ENCODE measurements around the gene PPP1R9B.
A peak's percentile ranks its signal among the peaks of the same experiment; 100 is the strongest.

PPP1R9B gene, protein sequence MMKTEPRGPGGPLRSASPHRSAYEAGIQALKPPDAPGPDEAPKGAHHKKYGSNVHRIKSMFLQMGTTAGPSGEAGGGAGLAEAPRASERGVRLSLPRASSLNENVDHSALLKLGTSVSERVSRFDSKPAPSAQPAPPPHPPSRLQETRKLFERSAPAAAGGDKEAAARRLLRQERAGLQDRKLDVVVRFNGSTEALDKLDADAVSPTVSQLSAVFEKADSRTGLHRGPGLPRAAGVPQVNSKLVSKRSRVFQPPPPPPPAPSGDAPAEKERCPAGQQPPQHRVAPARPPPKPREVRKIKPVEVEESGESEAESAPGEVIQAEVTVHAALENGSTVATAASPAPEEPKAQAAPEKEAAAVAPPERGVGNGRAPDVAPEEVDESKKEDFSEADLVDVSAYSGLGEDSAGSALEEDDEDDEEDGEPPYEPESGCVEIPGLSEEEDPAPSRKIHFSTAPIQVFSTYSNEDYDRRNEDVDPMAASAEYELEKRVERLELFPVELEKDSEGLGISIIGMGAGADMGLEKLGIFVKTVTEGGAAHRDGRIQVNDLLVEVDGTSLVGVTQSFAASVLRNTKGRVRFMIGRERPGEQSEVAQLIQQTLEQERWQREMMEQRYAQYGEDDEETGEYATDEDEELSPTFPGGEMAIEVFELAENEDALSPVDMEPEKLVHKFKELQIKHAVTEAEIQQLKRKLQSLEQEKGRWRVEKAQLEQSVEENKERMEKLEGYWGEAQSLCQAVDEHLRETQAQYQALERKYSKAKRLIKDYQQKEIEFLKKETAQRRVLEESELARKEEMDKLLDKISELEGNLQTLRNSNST

DNA sequence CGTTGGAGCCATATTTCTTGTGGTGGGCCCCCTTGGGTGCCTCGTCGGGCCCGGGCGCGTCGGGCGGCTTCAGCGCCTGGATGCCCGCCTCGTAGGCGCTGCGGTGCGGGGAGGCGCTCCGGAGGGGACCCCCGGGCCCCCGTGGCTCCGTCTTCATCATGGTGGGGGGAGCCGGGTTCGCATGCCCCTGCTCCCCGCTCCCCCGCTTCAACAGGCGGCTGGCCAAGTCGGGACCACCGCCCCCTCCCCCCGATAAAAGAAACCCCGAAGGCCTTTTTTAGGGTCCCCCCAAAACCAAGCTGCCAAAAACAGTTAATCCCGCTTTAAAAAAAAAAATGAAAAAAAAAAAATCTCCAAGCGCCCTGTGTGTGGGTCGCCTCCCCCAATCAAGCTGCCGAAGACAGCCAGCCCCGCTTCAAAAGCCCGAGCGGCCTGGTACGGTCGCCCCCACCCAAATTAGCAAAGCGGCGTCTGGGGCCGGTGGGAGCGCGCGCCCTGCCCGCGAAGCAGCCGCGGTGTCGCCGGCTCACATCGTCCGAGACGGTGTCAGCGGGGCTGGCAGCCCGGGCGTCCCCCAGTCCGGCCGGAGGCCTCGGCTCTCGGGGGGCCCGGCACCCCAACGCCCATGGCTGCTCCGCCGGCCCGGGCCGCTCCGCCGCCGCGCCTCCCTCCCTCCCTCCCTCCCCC, at the start of gene PPP1R9B:
PPP1R9B (minus strand) TSS at position 324 of the 687 bp plus-strand sequence; CDS start at position 160, 164 bp downstream.
- DNase-seq = no peak

DNA sequence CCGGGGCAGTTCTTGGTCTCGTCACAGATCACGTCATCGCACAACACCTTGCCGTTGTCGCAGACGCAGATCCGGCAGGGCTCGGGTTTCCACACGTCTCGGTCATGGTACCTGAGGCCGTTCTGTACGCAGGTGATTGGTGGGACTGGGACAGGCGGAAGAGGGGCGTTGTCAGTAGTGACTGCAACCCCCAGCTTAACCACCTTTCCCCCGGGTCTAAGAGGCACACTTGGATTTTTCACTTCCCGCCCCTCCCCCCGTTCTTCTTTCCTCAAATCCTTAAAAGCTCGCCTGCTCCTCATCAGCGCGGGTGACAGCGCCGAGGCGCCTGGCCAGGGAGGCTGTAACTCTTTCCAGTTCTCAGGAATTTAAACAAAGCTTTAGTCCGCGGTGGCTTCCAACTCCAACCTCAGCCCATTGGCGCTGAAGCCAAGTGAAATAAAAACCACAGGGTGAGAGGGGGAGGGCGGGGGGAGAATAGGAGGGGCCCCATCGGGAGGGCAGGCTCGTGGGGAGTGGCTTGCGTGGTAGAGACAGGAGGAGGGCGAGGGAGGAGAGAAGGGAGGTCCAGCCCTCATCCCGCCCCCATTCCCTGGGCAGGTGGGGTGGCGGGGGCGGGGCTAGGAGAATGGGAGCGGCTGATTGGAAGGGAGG, 49.5 kb upstream of the PPP1R9B start:
- DNase-seq = peak; percentile 86

DNA sequence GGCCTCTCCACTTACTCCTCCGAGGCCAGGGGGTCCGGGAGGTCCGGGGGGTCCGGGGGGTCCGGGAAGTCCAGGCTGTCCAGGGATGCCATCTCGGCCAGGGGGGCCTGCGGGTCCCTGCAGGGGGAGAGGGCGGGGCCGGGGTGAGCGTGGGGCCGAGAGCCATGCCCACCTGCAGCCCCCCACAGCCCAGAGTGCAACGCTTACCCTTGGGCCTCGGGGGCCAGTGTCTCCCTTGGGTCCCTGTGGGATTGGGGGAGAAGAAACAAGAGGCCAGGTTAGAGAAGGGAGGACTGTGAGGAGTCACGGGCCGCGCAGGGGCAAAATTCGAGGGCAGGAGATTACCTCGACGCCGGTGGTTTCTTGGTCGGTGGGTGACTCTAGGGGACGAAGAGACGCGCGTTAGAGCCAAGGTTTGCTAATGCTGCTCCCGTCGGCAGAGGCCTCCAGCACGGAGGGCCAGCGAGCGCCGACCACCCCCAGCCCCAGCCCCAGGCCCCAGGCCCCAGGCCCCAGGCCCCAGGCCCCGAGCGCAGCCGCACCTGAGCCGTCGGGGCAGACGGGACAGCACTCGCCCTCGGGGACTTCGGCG, 48.8 kb upstream of the PPP1R9B start:
- no peak for DNase-seq

GRCh38 chr17:50198026-50198669, 47.7 kb upstream of the PPP1R9B start:
- peak; percentile 78 for DNase-seq

DNA sequence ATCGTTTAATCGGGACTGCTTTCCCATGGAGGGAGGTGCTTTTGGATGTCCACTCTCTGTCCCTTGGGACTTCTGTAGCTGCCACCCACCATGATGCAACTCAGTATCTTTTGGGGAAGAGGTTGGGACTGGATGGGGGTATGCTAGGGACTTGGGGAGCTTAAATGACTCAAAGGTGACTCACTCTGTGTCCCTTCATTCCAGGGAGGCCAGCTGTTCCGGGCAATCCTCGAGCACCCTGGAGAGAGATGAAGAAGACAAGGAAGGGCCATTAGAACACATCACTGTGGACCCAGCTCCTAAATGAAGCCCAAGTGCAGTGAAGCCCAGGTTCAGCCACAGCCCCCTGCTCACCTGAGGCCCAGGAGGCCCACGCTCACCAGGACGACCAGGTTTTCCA, 46.3 kb upstream of the PPP1R9B start:
- no peak for DNase-seq

DNA sequence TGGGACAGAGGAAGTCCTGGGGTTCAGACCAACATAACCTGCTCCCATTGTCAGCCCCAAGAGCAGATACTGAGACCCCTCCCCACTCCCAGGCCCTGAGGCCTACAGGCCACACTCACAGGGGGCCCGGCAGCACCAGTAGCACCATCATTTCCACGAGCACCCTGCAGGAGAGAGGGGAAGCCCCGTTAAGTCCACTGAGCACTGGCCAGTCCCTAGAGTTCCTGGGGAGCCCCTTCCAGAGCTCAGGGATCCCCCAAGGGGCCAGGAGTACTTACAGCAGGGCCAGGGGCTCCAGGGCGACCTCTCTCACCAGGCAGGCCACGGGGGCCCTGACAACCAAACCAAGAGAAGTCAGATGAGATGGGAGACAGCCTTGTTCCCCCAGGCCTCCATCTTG, 45.6 kb upstream of the PPP1R9B start:
- DNase-seq = no peak

- DNase-seq = no peak
Measured at GRCh38 chr17:50194934-50195865, 44.7 kb upstream of the PPP1R9B start.

DNA sequence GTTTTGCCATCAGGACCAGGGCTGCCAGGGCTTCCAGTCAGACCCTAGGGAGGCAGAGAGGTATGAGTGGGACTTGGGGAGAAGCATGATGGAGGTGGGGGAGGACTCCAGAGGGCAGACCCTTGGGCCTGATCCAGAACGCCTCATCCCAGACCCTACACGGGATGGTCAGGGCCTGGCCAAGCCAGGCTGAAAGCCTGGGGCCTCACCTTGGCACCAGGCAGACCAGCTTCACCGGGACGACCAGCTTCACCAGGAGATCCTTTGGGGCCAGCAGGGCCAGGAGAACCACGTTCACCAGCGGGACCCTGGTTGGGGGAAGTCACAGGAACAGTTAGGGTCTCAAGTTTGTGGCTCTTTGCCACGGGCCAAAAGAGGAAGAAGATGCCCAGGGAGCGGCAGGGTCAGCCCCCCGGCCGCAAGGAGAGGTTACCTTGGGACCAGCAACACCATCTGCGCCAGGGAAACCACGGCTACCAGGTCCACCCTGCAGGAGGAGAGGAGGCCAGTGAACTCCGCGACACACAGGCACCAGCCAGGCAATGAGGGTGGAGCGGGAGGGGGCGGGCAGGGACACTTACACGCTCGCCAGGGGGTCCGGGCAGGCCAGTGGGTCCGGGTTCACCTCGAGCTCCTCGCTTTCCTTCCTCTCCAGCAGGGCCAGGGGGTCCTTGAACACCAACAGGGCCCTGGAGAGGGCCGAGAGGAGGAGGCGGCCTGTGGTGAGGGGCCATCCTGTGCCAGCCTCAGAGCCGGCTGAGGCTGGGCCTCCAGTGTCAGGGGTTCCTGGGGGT, 43.9 kb upstream of the PPP1R9B start:
- no peak for DNase-seq

DNA sequence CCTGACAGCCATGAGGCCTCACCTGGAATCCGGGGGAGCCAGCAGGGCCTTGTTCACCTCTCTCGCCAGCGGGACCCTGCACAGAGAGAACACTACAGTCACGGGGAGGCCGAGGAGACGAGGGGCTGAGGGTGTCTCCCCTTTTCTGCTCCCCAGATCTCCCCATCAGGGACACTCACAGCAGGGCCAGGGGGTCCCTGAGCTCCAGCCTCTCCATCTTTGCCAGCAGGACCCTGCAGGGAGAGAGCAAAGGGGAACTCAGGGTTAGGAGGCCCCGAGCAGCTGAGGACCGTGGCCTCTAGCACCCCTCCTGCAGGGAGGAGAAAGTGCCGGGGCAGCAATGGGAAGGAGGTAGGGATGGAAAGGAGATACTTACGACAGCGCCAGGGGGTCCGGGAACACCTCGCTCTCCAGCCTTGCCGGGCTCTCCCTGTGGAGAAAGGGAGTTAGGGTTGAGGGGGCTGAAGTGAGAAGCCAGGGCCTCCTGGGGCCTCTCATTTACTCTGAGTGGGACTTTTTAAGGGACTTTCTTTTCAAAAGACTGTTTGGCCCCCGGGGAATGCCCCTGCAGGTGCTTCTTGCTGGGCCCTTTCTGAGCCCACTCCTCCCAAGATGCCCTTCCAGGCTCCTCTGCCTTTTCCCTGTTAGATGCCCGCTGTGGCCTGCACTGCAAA, 42.3 kb upstream of the PPP1R9B start:
- no peak for DNase-seq

DNA sequence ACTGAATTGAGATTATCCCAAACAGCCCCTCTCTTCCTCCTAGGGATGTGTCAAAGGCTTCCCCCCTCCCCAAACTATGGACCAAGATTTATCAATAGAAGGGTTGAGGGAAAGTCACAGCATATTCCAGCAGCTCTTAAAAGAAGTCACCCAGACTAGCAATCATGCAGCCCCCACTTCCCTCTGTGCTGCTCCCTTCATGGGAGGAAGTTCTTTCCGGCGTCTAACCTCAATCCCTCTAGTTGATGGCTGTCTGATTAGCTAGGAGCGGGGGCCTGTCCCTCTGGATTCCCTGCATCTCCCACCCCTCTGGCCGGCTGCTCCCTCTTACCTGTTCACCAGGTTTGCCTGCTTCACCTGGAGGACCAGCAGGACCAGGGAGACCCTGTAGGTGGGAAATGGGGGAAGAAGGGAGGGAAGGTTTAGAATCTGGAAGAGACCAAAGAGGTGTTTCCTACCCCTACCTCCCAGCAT, 41.7 kb upstream of the PPP1R9B start:
- DNase-seq = no peak

- DNase-seq = no peak
Measured at GRCh38 chr17:50191359-50192143, 41.1 kb upstream of the PPP1R9B start.

DNA sequence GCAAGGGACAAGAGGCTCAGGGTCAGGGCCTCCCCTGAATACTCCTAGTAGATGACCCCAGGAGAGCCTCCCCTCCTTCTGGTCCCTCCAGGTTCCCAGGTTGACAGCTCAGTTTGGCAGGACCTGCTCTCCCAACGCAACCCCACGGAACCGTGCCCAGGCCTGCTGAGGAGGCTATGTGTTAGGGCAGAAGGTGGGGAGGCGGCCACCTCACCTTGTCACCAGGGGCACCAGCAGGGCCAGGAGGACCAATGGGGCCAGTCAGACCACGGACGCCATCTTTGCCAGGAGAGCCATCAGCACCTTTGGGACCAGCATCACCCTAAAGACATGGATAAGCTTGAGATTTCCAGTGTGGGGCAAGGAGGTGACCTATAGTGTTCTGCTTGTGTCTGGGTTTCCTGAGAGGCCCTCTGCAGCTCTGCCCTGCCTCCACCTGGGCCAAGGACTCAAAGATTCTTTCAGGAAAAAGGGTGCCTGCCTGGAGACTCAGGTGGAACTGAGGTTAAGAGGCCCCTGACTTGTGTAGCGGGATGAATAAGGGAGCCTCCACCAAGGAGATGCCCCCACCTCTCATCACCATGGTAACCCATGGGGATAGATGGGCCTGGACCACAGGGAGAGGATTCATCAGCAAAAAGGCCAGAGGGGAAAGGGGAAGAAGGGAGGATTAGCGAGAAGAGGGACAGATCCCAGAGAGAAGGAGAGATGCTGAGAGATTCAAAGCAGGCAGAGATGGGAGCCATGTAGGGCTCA, 40.3 kb upstream of the PPP1R9B start:
- no peak for DNase-seq

GRCh38 chr17:50190293-50190602, 39.8 kb upstream of the PPP1R9B start:
- DNase-seq = no peak

DNA sequence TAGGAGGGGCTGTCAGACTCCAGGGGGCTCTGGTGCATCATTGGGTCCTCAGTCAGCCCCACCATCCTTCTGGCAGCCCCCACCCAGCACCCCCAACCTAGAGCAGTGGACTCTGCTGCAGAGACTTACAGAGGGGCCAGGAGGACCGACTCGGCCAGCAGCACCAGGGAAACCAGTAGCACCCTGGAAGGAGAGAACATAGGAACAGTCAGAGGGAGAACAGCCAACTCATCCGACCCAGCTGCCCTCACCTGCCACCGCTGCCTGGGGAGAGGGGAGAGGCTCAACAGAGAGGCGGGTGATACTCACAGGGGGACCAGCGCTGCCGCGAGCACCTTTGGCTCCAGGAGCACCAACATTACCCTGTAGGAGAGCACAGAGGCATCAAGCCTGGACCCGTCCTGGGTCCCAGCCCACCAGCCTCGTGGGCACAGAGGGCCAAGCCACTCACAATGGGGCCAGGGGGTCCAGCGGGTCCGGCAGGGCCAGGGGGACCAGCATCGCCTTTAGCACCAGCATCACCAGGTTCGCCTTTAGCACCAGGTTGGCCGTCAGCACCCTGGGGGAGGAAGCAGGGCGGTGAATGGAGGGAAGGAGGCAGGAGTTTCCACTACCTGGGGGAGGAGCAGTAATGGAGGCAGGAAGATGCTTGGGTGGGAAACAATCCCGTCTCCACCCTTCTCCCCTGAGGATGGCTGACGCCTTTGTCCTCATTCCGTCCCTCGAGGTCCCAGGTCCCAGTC, 39.2 kb upstream of the PPP1R9B start:
- no peak for DNase-seq

DNA sequence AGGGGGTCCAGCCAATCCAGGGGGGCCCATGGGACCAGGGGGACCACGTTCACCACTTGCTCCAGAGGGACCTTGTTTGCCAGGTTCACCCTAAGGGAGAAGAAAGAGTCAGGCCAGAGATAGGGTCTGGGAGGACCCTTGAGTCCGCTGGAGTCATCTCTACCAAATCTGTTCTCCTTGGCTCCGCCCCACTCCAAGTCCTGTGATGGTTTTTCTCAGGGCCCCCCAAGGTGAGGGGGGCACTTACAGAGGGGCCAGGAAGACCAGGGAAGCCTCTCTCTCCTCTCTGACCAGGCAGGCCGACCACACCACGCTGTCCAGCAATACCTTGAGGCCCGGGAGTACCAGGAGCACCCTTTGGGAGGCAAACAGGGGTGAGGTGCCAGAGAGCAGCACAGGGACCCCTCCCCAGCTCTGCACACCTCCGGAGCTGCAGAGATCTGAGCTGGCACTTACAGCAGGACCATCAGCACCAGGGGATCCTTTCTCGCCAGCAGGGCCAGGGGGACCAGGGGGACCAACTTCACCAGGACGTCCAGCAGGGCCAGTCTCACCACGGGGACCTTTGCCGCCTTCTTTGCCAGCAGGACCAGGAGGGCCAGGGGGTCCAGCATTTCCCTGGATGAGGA, 38.6 kb upstream of the PPP1R9B start:
- DNase-seq = no peak

GRCh38 chr17:50188531-50188920, 38.0 kb upstream of the PPP1R9B start:
- no peak for DNase-seq
